ENCODE data around the gene SLC25A4.
A peak's percentile ranks its signal among the peaks of the same experiment; 100 is the strongest.

Gene SLC25A4

GRCh38 chr4:185134307-185134869, 8.7 kb upstream of the SLC25A4 start:
- DNase-seq (ENCODE audit: low read depth): no peak
- TF ChIP-seq CTCF (IDR thresholded peaks at IDR 0.05; ENCODE audit: control insufficient read depth, extremely low read depth, insufficient read depth): peak; percentile 68
- no peak overlapping the region for H3K4me3 ChIP-seq (ENCODE audit: low read depth, low read length)

- H3K4me3 ChIP-seq (ENCODE audit: low read depth, low read length): no peak overlapping the region
- no peak for TF ChIP-seq CTCF (IDR thresholded peaks at IDR 0.05; ENCODE audit: control insufficient read depth, extremely low read depth, insufficient read depth)
- no peak for DNase-seq (ENCODE audit: low read depth)
Measured at GRCh38 chr4:185137233-185137925, 5.7 kb upstream of the SLC25A4 start.

GRCh38 chr4:185138161-185138560, 4.9 kb upstream of the SLC25A4 start:
- TF ChIP-seq CTCF (IDR thresholded peaks at IDR 0.05; ENCODE audit: control insufficient read depth, extremely low read depth, insufficient read depth): no peak
- DNase-seq (ENCODE audit: low read depth): no peak
- H3K4me3 ChIP-seq (ENCODE audit: low read depth, low read length): no peak overlapping the region

GRCh38 chr4:185139736-185140135, 3.3 kb upstream of the SLC25A4 start:
- H3K4me3 ChIP-seq (ENCODE audit: low read depth, low read length): no peak overlapping the region
- DNase-seq (ENCODE audit: low read depth): no peak
- no peak for TF ChIP-seq CTCF (IDR thresholded peaks at IDR 0.05; ENCODE audit: control insufficient read depth, extremely low read depth, insufficient read depth)

- DNase-seq (ENCODE audit: low read depth): no peak
- TF ChIP-seq CTCF (IDR thresholded peaks at IDR 0.05; ENCODE audit: control insufficient read depth, extremely low read depth, insufficient read depth): no peak
- no peak overlapping the region for H3K4me3 ChIP-seq (ENCODE audit: low read depth, low read length)
Measured at GRCh38 chr4:185141777-185142176, 1.3 kb upstream of the SLC25A4 start.

GRCh38 chr4:185142564-185142911, 528 bp upstream of the SLC25A4 start:
- TF ChIP-seq CTCF (IDR thresholded peaks at IDR 0.05; ENCODE audit: control insufficient read depth, extremely low read depth, insufficient read depth): no peak
- no peak for DNase-seq (ENCODE audit: low read depth)

GRCh38 chr4:185143601-185143969, 519 bp downstream of the SLC25A4 start:
- peak; percentile 13 for DNase-seq (ENCODE audit: low read depth)
- peak overlapping the region; percentile 72 for H3K4me3 ChIP-seq (ENCODE audit: low read depth, low read length)
- no peak for TF ChIP-seq CTCF (IDR thresholded peaks at IDR 0.05; ENCODE audit: control insufficient read depth, extremely low read depth, insufficient read depth)

More at GRCh38 chr4:185142564-185142911, 528 bp upstream of the SLC25A4 start:
- H3K4me3 ChIP-seq (ENCODE audit: low read depth, low read length): peak overlapping the region; percentile 72
